Panc1 (cell line): ENCODE measurements around the gene MDFIC2.

ENCODE experiments used
- CTCF ChIP-seq: fragments of 450-650 bp; IDR thresholded peaks from 2 replicates; pipeline ENCODE4 v1.5.1; 2017; ENCODE audit warnings: mild to moderate bottlenecking
- POLR2AphosphoS5 ChIP-seq: IDR thresholded peaks from 2 replicates; pipeline ENCODE4 v1.6.1; 2012; ENCODE audit warnings: mild to moderate bottlenecking, low read depth, low read length, moderate library complexity
- TF ChIP-seq, protein P1 (sequence below), 2 experiments: IDR thresholded peaks; 2 replicates each; pipeline ENCODE4 v1.6.1; 2011 to 2012; ENCODE audit warnings: low read depth in 2 of 2, control low read depth in 1 of 2, low read length in 1 of 2, mild to moderate bottlenecking in 1 of 2, moderate library complexity in 1 of 2; ENCODE audit not compliant: insufficient read depth in 1 of 2

DNA sequence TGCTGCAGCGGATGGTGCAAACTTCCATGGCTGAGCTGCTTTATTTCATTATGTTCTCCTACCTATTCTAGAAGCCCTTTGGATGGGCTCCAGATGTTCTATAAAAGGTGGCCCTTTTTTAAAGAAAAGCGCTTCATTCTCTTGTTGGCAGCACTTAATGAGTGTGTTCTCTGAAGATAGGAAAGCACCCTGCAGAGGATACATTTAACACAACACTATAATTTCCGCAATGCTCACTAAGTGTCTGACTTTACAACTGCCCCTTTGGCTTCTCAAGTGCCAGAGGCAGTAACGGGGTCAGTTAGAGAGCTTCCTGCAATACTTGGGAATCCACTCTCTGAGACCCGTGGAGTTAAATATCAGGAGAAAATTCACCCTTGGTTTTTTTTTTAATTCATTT, 88.1 kb downstream of the MDFIC2 start:
- TF ChIP-seq POLR2AphosphoS5, result no peak
- TF ChIP-seq CTCF, result no peak
- TF ChIP-seq, protein P1, sequence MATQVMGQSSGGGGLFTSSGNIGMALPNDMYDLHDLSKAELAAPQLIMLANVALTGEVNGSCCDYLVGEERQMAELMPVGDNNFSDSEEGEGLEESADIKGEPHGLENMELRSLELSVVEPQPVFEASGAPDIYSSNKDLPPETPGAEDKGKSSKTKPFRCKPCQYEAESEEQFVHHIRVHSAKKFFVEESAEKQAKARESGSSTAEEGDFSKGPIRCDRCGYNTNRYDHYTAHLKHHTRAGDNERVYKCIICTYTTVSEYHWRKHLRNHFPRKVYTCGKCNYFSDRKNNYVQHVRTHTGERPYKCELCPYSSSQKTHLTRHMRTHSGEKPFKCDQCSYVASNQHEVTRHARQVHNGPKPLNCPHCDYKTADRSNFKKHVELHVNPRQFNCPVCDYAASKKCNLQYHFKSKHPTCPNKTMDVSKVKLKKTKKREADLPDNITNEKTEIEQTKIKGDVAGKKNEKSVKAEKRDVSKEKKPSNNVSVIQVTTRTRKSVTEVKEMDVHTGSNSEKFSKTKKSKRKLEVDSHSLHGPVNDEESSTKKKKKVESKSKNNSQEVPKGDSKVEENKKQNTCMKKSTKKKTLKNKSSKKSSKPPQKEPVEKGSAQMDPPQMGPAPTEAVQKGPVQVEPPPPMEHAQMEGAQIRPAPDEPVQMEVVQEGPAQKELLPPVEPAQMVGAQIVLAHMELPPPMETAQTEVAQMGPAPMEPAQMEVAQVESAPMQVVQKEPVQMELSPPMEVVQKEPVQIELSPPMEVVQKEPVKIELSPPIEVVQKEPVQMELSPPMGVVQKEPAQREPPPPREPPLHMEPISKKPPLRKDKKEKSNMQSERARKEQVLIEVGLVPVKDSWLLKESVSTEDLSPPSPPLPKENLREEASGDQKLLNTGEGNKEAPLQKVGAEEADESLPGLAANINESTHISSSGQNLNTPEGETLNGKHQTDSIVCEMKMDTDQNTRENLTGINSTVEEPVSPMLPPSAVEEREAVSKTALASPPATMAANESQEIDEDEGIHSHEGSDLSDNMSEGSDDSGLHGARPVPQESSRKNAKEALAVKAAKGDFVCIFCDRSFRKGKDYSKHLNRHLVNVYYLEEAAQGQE (IDR thresholded peaks at IDR 0.05; ENCODE audit: insufficient read depth in 1 of 2, low read depth in 2 of 2, low read length in 1 of 2), result no peak
